H1 (cell line): ENCODE measurements around the gene OOSP4A. TPM values are rescaled to one million over a fixed set of nuclear protein-coding genes. Genes with fewer than 3 reads are reported as not detected.

Experiments
- CTCF ChIA-PET: fragments of 300-600 bp; sonication (Branson Sonifier 250); formaldehyde crosslinking; loops from one replicate; lab custom pipeline; 2021; ENCODE audit not compliant: partially characterized antibody; lab: Charles Lee
- POLR2A ChIA-PET: fragments of 300-600 bp; sonication (Branson Sonifier 250); formaldehyde crosslinking; loops from one replicate; lab custom pipeline; 2021; ENCODE audit warnings: inconsistent platforms; ENCODE audit not compliant: partially characterized antibody; lab: Charles Lee
- DNase-seq, 2 experiments: peaks; one replicate each; pipeline versions ENCODE4 v3.0.0 to v3.0.0-alpha.2; 2010 to 2022; ENCODE audit warnings: low spot score in 2 of 2, low read depth in 1 of 2, mixed read lengths in 1 of 2
- FAIRE-seq: peaks from 2 replicates; lab custom pipeline; 2011; peaks lifted over from hg19 to GRCh38; lab: Jason Lieb, UNC
- H2AFZ ChIP-seq: 2 replicates; pipeline ENCODE4 v1.8.1; 2012; ENCODE audit warnings: low read length, inconsistent platforms
- H2AK5ac ChIP-seq: 2 replicates; pipeline ENCODE4 v1.6.1; 2013; ENCODE audit warnings: low read depth, low read length
- H2BK120ac ChIP-seq: replicated peaks from 2 replicates; pipeline ENCODE3; 2013; ENCODE audit warnings: low read depth, low read length, inconsistent platforms
- H2BK12ac ChIP-seq: 2 replicates; pipeline ENCODE4 v1.6.1; 2013; ENCODE audit warnings: low read depth, low read length
- H2BK15ac ChIP-seq: 2 replicates; pipeline ENCODE4 v1.6.1; 2013; ENCODE audit warnings: low read length
- H2BK20ac ChIP-seq: 2 replicates; pipeline ENCODE4 v1.6.1; 2013; ENCODE audit warnings: low read length
- H2BK5ac ChIP-seq: 2 replicates; pipeline ENCODE4 v1.6.1; 2013; ENCODE audit warnings: low read depth, low read length
- H3K14ac ChIP-seq: 2 replicates; pipeline ENCODE4 v1.6.1; 2013; ENCODE audit warnings: inconsistent platforms; ENCODE audit not compliant: insufficient read length
- H3K18ac ChIP-seq: 2 replicates; pipeline ENCODE4 v1.6.1; 2013; ENCODE audit warnings: low read length; ENCODE audit errors: extremely low read depth
- H3K23ac ChIP-seq: 2 replicates; pipeline ENCODE4 v1.6.1; 2013; ENCODE audit warnings: inconsistent platforms; ENCODE audit not compliant: insufficient read length
- H3K23me2 ChIP-seq: 2 replicates; pipeline ENCODE4 v1.6.1; 2013; ENCODE audit warnings: low read depth, low read length
- H3K27ac ChIP-seq: 2 replicates; pipeline ENCODE4 v1.6.1; 2011; ENCODE audit warnings: low read depth, low read length, inconsistent platforms
- H3K27me3 ChIP-seq, 4 experiments: replicated peaks in 1 of 4; 1 replicate in 1 of 4; 2 replicates in 3 of 4; pipeline versions ENCODE4 v1.6.1 to v1.8.1; 2011 to 2013; ENCODE audit warnings: low read length in 3 of 4, mild to moderate bottlenecking in 3 of 4, inconsistent platforms in 2 of 4, mixed read lengths in 2 of 4, moderate library complexity in 1 of 4; ENCODE audit not compliant: control insufficient read depth in 3 of 4, insufficient read depth in 3 of 4; ENCODE audit errors: extremely low read depth in 1 of 4
- H3K36me3 ChIP-seq, 4 experiments: 2 replicates each; pipeline versions ENCODE4 v1.6.1 to v1.8.1; 2011 to 2013; ENCODE audit warnings: mild to moderate bottlenecking in 4 of 4, low read length in 3 of 4, moderate library complexity in 2 of 4, control low read depth in 1 of 4, inconsistent platforms in 1 of 4; ENCODE audit not compliant: insufficient read depth in 4 of 4, control insufficient read depth in 2 of 4
- H3K4ac ChIP-seq: replicated peaks from 2 replicates; pipeline ENCODE3; 2013; ENCODE audit warnings: low read length, low read depth, mixed read lengths, inconsistent platforms; ENCODE audit not compliant: insufficient read length
- H3K4me1 ChIP-seq, 4 experiments: replicated peaks in 1 of 4; 1 replicate in 1 of 4; 2 replicates in 3 of 4; pipeline versions ENCODE4 v1.6.1 to v1.8.1; 2011 to 2013; ENCODE audit warnings: low read length in 3 of 4, inconsistent platforms in 2 of 4, mixed read lengths in 1 of 4; ENCODE audit not compliant: insufficient read depth in 4 of 4, control insufficient read depth in 3 of 4
- H3K4me2 ChIP-seq, 2 experiments: 2 replicates each; pipeline versions ENCODE4 v1.6.1 to v1.8.1; 2011 to 2013; ENCODE audit warnings: low read depth in 2 of 2, low read length in 2 of 2, control low read depth in 1 of 2, inconsistent platforms in 1 of 2, mild to moderate bottlenecking in 1 of 2; ENCODE audit not compliant: insufficient read depth in 1 of 2
- H3K4me3 ChIP-seq, 4 experiments: fragments of 200-600, 300-600 bp in 1 of 4; sonication (generic), shearing (Covaris generic), sonication (Bioruptor Twin) in 1 of 4; 2 replicates each; pipeline versions ENCODE4 v1.5.1 to v1.8.1; 2011 to 2016; ENCODE audit warnings: low read length in 4 of 4, low read depth in 3 of 4, control low read depth in 2 of 4, inconsistent platforms in 2 of 4, mild to moderate bottlenecking in 2 of 4, mixed read lengths in 1 of 4, moderate library complexity in 1 of 4; ENCODE audit not compliant: insufficient read depth in 2 of 4; ENCODE audit errors: extremely low read depth in 1 of 4
- H3K56ac ChIP-seq: replicated peaks from 2 replicates; pipeline ENCODE3; 2013; ENCODE audit warnings: low read depth, mild to moderate bottlenecking, mixed read lengths, low read length, inconsistent platforms; ENCODE audit not compliant: insufficient read length
- H3K79me1 ChIP-seq: 2 replicates; pipeline ENCODE4 v1.6.1; 2013; ENCODE audit warnings: low read depth, low read length, control low read depth
- H3K79me2 ChIP-seq, 2 experiments: 2 replicates each; pipeline versions ENCODE4 v1.6.1 to v1.8.1; 2012 to 2013; ENCODE audit warnings: low read length in 2 of 2, mild to moderate bottlenecking in 2 of 2, inconsistent platforms in 1 of 2; ENCODE audit not compliant: insufficient read depth in 2 of 2, control insufficient read depth in 1 of 2
- H3K9ac ChIP-seq, 4 experiments: replicated peaks in 1 of 4; 1 replicate in 1 of 4; 2 replicates in 3 of 4; pipeline versions ENCODE4 v1.6.1 to v1.8.1; 2011 to 2013; ENCODE audit warnings: low read depth in 3 of 4, low read length in 3 of 4, control low read depth in 2 of 4, mild to moderate bottlenecking in 2 of 4, moderate library complexity in 2 of 4, inconsistent platforms in 1 of 4; ENCODE audit errors: extremely low read depth in 1 of 4
- H3K9me3 ChIP-seq, 2 experiments: 2 replicates each; pipeline versions ENCODE4 v1.6.1 to v1.8.1; 2012 to 2013; ENCODE audit warnings: mild to moderate bottlenecking in 2 of 2, moderate library complexity in 2 of 2, control low read depth in 1 of 2, inconsistent platforms in 1 of 2, low read depth in 1 of 2, low read length in 1 of 2, mixed read lengths in 1 of 2; ENCODE audit not compliant: insufficient read depth in 2 of 2
- H4K20me1 ChIP-seq, 2 experiments: replicated peaks in 1 of 2; 2 replicates each; pipeline versions ENCODE3 to v1.8.1; 2011 to 2013; ENCODE audit warnings: inconsistent platforms in 2 of 2, low read length in 2 of 2, mild to moderate bottlenecking in 1 of 2; ENCODE audit not compliant: insufficient read depth in 2 of 2, control insufficient read depth in 1 of 2
- H4K5ac ChIP-seq: 2 replicates; pipeline ENCODE4 v1.6.1; 2013; ENCODE audit warnings: low read length, low read depth, mixed read lengths, inconsistent platforms; ENCODE audit not compliant: insufficient read length
- H4K8ac ChIP-seq: 2 replicates; pipeline ENCODE4 v1.8.0; 2013; ENCODE audit warnings: mild to moderate bottlenecking, moderate library complexity, low read length, inconsistent platforms; ENCODE audit not compliant: insufficient read depth; ENCODE audit errors: extremely low read depth
- H4K91ac ChIP-seq: replicated peaks from 2 replicates; pipeline ENCODE3; 2013; ENCODE audit warnings: low read length, mixed read lengths, inconsistent platforms; ENCODE audit not compliant: insufficient read length
- RAD21 ChIP-seq, 2 experiments: IDR thresholded peaks in 1 of 2; conservative IDR thresholded peaks in 1 of 2; 2 replicates each; pipeline ENCODE4 v1.6.1; 2011; ENCODE audit warnings: low read depth in 2 of 2, low read length in 2 of 2, improper control_type of control experiment in 1 of 2, inconsistent platforms in 1 of 2, mild to moderate bottlenecking in 1 of 2, moderate library complexity in 1 of 2
- RFX5 ChIP-seq: IDR thresholded peaks from 2 replicates; pipeline ENCODE4 v1.6.1; 2011; ENCODE audit warnings: low read depth, low read length, improper control_type of control experiment, borderline replicate concordance
- WGBS, 2 experiments: shearing (Covaris generic) in 1 of 2; methylation state at CpG; one replicate each; pipeline versions ENCODE4 v1.1.6 to v1.1.7; 2013 to 2015; ENCODE audit warnings: low lambda C conversion rate in 2 of 2, mixed read lengths in 2 of 2, inconsistent platforms in 1 of 2, low coverage in 1 of 2, missing lambda C conversion rate in 1 of 2; ENCODE audit not compliant: insufficient replicate concordance in 2 of 2, insufficient coverage in 1 of 2, insufficient read length in 1 of 2; ENCODE audit errors: extremely low coverage in 1 of 2, missing lambda C conversion rate in 1 of 2; 5-methylcytosine and 5-hydroxymethylcytosine counted together
- polyA plus RNA-seq, 7 experiments: library from polyadenylated mRNA; depleted of rRNA in 3 of 7; stranded (reverse) in 5 of 7; unstranded in 2 of 7; fragments of >200 nt in 5 of 7; fragments of 200-250 nt in 2 of 7; gene quantifications; 1 replicate in 5 of 7; 2 replicates in 1 of 7; 4 replicates in 1 of 7; pipeline versions ENCODE4 v1.2.1 to v1.2.3, GENCODE V29; 2011 to 2013; ENCODE audit warnings: missing spikeins in 2 of 7, mixed read lengths in 2 of 7
- total RNA-seq: library from RNA; stranded (reverse); fragmentation: NEBNext Ultra II Directional; extraction: Animal tissue kit (Norgen Biotek cat#: 25700); gene quantifications from 2 replicates; pipeline ENCODE4 v1.2.1, GENCODE V29; 2021

Gene OOSP4A
- total and polyA plus RNA-seq, 2 of the 8 experiments (the other 6 are each of a cell fraction or from before 2014, with no cell fraction given), result not detected

- no peak overlapping the region for H3K18ac ChIP-seq
- no peaks in the 10 kb centered on the region for H4K20me1 ChIP-seq
- no peak overlapping the region for H3K14ac ChIP-seq
- 100% methylated on average over 2 of the region's 2 CpGs; no CpG with 5 or more reads in 1 of the 2 experiments for WGBS, 2 experiments
- no peak overlapping the region for H2BK12ac ChIP-seq
- H3K9me3 ChIP-seq, result no peaks in the 10 kb centered on the region
- no peaks in the 10 kb centered on the region for H3K23me2 ChIP-seq
- H2BK5ac ChIP-seq, result no peak overlapping the region
- no peak overlapping the region for H3K4me2 ChIP-seq
- no peak overlapping the region for H3K4me3 ChIP-seq
- H2BK20ac ChIP-seq, result no peak overlapping the region
- no peak for TF ChIP-seq RFX5
- no peak for TF ChIP-seq RAD21 (IDR thresholded peaks at IDR 0.05 in 1 of 2, conservative IDR thresholded peaks at IDR 0.05 in 1 of 2; ENCODE audit: low read depth in 2 of 2, low read length in 2 of 2)
- no peak overlapping the region for H3K56ac ChIP-seq
- no peak overlapping the region for H4K8ac ChIP-seq
- no peak overlapping the region for H2AK5ac ChIP-seq
- H2BK120ac ChIP-seq, result no peak overlapping the region
- DNase-seq (no peak), FAIRE-seq (no peak)
- no peak overlapping the region for H3K9ac ChIP-seq
- H2AFZ ChIP-seq, result no peak overlapping the region; the same call in 1 of the 2 replicates
- CTCF ChIA-PET, result interaction anchor here (1.3 kb wide), 1 partner anchor 115 kb away, joined by 3 read pairs; no protein-coding TSS in a partner anchor
- no peaks in the 10 kb centered on the region for H3K27me3 ChIP-seq
- POLR2A ChIA-PET, result no interaction called here
- no peaks in the 10 kb centered on the region for H3K79me2 ChIP-seq
- no peak overlapping the region for H2BK15ac ChIP-seq
- H3K36me3 ChIP-seq, result no peaks in the 10 kb centered on the region
- H3K4me1 ChIP-seq, result no peaks in the 10 kb centered on the region
- no peak overlapping the region for H3K27ac ChIP-seq
- H4K91ac ChIP-seq, result no peak overlapping the region
- no peak overlapping the region for H3K4ac ChIP-seq
- no peak overlapping the region for H3K23ac ChIP-seq
- H4K5ac ChIP-seq, result no peak overlapping the region
- no peaks in the 10 kb centered on the region for H3K79me1 ChIP-seq
Observed at GRCh38 chr11:60003729-60004128, 39.9 kb downstream of the OOSP4A start.
